Measurements from ENCODE around the gene OTUD7B. TPM values are rescaled to one million over a fixed set of nuclear protein-coding genes. Genes with fewer than 3 reads are reported as not detected.

OTUD7B gene
- total and polyA plus RNA-seq, 9 of the 15 experiments (the other 6 are each of a cell fraction or from before 2014, with no cell fraction given), result 0.96 to 18.8 (median 7.4) TPM

- TF ChIP-seq CHD7 (IDR thresholded peaks at IDR 0.05; ENCODE audit: low read depth, low read length), result no peak
These were observed 16.8 kb downstream of the OTUD7B start (continued) for GRCh38 chr1:149993764-149994163.

All from K562 (cell line).